ENCODE measurements around the gene XRCC5.

The XRCC5 gene

DNA sequence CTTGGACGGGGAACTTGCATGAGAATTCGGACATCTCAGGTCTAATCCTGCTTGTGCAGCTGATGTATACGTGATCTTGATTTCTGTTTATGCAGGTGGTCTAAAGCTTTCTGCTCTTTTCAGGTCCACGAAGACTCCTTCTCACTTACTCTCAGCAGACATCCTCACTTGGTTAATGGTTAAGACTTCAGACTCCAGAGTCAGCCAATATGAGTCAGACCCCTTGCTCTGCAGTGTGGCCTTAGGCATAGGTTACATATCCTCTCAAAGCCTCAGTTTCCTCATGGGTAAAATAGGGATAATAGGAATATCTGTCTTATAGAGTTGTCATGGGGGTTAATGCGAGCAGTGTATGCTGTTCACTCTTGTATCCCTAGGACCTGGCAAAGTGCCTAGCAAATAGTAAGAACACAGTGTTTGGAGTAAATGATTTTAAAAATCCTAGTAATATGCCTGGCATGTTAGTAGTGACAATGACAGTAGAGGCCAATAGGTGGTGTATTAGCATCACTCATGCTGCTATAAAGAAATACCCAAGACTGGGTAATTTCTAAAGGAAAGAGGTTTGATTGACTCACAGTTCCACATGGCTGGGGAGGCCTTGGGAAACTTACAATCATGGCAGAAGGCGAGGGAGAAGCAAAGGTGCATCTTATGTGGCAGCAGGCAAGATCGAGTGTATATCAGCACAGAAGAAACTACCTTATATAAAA, 42.3 kb downstream of the XRCC5 start:
- TF ChIP-seq, protein P1, sequence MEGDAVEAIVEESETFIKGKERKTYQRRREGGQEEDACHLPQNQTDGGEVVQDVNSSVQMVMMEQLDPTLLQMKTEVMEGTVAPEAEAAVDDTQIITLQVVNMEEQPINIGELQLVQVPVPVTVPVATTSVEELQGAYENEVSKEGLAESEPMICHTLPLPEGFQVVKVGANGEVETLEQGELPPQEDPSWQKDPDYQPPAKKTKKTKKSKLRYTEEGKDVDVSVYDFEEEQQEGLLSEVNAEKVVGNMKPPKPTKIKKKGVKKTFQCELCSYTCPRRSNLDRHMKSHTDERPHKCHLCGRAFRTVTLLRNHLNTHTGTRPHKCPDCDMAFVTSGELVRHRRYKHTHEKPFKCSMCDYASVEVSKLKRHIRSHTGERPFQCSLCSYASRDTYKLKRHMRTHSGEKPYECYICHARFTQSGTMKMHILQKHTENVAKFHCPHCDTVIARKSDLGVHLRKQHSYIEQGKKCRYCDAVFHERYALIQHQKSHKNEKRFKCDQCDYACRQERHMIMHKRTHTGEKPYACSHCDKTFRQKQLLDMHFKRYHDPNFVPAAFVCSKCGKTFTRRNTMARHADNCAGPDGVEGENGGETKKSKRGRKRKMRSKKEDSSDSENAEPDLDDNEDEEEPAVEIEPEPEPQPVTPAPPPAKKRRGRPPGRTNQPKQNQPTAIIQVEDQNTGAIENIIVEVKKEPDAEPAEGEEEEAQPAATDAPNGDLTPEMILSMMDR (IDR thresholded peaks at IDR 0.05; ENCODE audit: low read length, missing control alignments): peak; percentile 20
- DNase-seq (ENCODE audit: low read depth): peak; percentile 36
- H3K4me3 ChIP-seq (replicated peaks; ENCODE audit: low read depth, low read length): no peak overlapping the region

DNA sequence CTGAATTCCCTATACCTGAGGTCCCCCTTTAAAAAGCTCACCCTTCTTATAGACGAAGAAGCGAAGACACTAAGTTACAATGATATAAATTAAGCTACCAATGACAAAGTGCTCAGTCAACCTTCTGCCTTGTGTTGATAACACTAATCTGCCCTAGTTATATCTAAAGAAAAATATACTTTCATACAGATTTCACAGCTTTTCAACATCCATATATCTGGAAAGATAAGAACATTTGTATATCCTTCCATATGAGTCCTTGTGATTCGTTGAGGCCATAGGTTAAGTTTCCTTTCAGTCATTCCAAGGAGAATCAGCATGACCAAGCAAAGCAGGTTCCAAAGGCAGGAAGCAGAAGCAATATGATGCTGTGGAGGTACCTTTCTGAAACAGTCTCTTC, 46.8 kb downstream of the XRCC5 start:
- H3K4me3 ChIP-seq (replicated peaks; ENCODE audit: low read depth, low read length): no peak overlapping the region
- DNase-seq (ENCODE audit: low read depth): no peak
- TF ChIP-seq, protein P1 (IDR thresholded peaks at IDR 0.05; ENCODE audit: low read length, missing control alignments): no peak

DNA sequence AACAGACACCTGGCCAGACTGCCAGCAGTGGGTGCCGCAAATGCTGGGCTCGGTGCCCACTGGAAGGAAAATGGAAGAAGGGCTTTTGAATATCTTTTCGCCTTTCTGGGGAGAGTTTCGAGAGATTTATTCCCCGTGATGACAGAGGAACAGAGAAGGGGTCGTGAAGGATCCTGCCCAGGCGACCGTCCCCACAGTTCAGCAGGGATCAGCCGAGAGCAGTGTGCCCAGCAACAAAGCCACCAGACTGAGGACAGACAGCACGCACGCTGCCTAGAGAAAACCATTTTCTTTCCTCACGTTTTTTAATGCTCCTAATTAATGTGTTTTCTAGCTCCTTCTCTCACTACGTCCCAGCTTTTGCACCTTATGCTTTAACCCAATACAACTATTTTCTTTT, 47.7 kb downstream of the XRCC5 start:
- no peak for DNase-seq (ENCODE audit: low read depth)
- no peak overlapping the region for H3K4me3 ChIP-seq (replicated peaks; ENCODE audit: low read depth, low read length)
- TF ChIP-seq, protein P1 (IDR thresholded peaks at IDR 0.05; ENCODE audit: low read length, missing control alignments): no peak

DNA sequence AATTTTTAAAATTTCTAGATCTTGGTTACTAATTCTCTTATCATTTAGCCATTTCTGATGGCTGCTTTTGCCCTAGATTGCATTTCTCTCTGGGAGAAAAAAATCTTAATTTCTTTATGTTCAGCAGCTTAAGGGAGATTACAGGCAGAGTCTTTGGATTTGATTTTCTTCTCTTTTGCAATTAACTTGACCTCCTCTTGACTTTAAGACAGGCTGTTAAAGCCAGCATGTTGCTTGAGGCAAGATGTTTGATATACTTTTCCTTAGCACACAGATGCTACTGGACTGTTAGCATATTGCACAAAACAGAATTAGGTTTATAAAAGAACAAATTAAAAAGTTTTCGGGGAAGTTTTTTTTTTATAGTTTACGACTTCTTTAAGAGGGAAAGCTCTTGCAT, 50.0 kb downstream of the XRCC5 start:
- no peak overlapping the region for H3K4me3 ChIP-seq (replicated peaks; ENCODE audit: low read depth, low read length)
- TF ChIP-seq, protein P1 (IDR thresholded peaks at IDR 0.05; ENCODE audit: low read length, missing control alignments): no peak
- peak; percentile 12 for DNase-seq (ENCODE audit: low read depth)

DNA sequence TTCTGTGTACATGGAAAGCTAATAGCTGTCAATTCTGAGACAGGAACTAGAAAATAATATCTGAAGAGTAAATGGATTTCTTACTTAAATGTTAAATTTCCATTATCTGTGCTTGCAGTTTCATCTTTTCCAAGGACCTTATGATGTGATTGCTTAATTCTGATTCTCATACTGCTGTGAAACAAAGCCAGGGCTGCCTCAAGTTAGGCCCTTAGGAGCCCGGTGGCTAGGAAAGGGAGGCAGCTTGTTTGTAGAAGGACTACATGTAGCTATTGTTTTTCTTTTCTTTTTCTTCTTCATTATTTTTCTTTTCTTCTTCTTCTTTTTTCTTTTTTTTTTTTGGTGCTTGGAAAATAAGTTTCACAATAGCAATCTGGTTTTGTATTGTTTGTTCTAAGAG, 50.5 kb downstream of the XRCC5 start:
- peak; percentile 9 for DNase-seq (ENCODE audit: low read depth)
- TF ChIP-seq, protein P1 (IDR thresholded peaks at IDR 0.05; ENCODE audit: low read length, missing control alignments): no peak
- no peak overlapping the region for H3K4me3 ChIP-seq (replicated peaks; ENCODE audit: low read depth, low read length)

DNA sequence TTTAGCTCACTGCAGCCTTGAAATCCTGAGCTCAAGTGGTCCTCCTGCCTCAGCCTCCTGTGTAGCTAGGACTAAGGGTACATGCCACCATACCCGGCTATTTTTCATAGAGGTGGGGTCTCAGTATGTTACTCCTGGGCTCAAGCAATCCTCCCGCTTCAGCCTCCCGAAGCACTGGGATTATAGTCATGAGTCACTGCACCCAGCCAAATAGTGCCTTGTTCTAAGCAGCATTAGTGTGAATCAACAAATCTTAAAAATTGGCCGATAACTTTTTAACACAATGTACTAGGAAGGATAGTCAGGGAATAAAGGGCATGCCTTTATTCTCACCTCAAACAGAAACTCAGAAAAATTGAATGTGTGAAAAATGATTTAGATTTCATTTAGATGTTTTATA, 51.6 kb downstream of the XRCC5 start:
- DNase-seq (ENCODE audit: low read depth): no peak
- TF ChIP-seq, protein P1 (IDR thresholded peaks at IDR 0.05; ENCODE audit: low read length, missing control alignments): no peak
- no peak overlapping the region for H3K4me3 ChIP-seq (replicated peaks; ENCODE audit: low read depth, low read length)

DNA sequence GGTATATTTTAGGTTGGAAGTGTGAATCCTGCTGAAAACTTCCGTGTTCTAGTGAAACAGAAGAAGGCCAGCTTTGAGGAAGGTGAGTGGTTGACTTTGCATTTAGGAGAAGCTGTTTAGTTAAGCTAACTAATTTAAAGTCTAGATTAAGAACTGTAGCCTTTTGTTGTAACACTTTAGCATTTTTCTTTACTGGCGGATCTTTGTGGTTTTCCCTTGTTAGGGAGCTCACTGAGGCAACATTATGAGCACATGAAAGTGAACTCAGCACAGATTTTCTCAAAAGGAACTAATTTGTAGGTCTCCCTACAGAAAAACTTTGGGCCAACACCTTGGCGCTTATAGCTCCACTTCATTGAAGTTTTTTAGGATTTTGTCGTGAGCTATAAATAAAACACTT, 52.8 kb downstream of the XRCC5 start:
- H3K4me3 ChIP-seq (replicated peaks; ENCODE audit: low read depth, low read length): no peak overlapping the region
- TF ChIP-seq, protein P1 (IDR thresholded peaks at IDR 0.05; ENCODE audit: low read length, missing control alignments): no peak
- DNase-seq (ENCODE audit: low read depth): no peak
